Transverse colon (tissue), 4 donors: ENCODE data around the gene RNF224. TPM values are rescaled to one million over a fixed set of nuclear protein-coding genes. Genes with fewer than 3 reads are reported as not detected.

Experiments
- DNase-seq: peaks from one replicate; pipeline ENCODE4 v3.0.0-alpha.2; 2019
- H3K27ac ChIP-seq, 4 donors: fragments of 200-600 bp; sonication (generic); 2 replicates each; pipeline ENCODE4 v1.5.1; 2016 to 2018; ENCODE audit warnings: inconsistent platforms in 4 of 4
- H3K27me3 ChIP-seq: fragments of 200-600 bp; sonication (generic); 2 replicates; pipeline ENCODE4 v1.5.1; 2017; ENCODE audit warnings: inconsistent platforms
- H3K36me3 ChIP-seq, 4 donors: fragments of 200-600 bp; sonication (generic); 2 replicates each; pipeline ENCODE4 v1.5.1; 2017 to 2019; ENCODE audit warnings: inconsistent platforms in 4 of 4
- H3K4me1 ChIP-seq, 4 donors: fragments of 200-600 bp; sonication (generic); 2 replicates each; pipeline ENCODE4 v1.5.1; 2017 to 2020; ENCODE audit warnings: inconsistent platforms in 4 of 4
- H3K4me3 ChIP-seq, 4 donors: fragments of 200-600 bp; sonication (generic); 1 replicate in 1 of 4; 2 replicates in 3 of 4; pipeline versions ENCODE4 v1.5.1 to v1.6.1; 2017 to 2019; ENCODE audit warnings: inconsistent platforms in 4 of 4
- H3K9me3 ChIP-seq, 2 donors: fragments of 200-600 bp; sonication (generic); 2 replicates each; pipeline ENCODE4 v1.5.1; 2017 to 2019; ENCODE audit warnings: inconsistent platforms in 2 of 2
- CTCF ChIP-seq, 5 experiments: fragments of 200-600 bp in 3 of 5; fragments of 450-650 bp in 2 of 5; sonication (generic) in 3 of 5; IDR thresholded peaks; 1 replicate in 2 of 5; 2 replicates in 3 of 5; pipeline ENCODE4 v1.5.1; 2016 to 2017; ENCODE audit warnings: antibody characterized with exemption in 5 of 5, inconsistent platforms in 3 of 5, mild to moderate bottlenecking in 2 of 5, moderate library complexity in 1 of 5
- EP300 ChIP-seq: sonication (generic); formaldehyde crosslinking; IDR thresholded peaks from one replicate; pipeline ENCODE4 v1.6.1; 2017; ENCODE audit warnings: antibody characterized with exemption, low read depth
- POLR2A ChIP-seq: fragments of 450-650 bp; IDR thresholded peaks from one replicate; pipeline ENCODE4 v1.6.1; 2016; ENCODE audit warnings: antibody characterized with exemption, mild to moderate bottlenecking, moderate library complexity
- WGBS, 2 donors: methylation state at CpG; one replicate each; pipeline ENCODE4 v1.1.5; 2018; ENCODE audit warnings: low coverage in 1 of 2; 5-methylcytosine and 5-hydroxymethylcytosine counted together
- in situ Hi-C, 4 donors: fragments of 200-750 bp; cut with MboI; loops; one replicate each; pipeline versions ENCODE4 v1.15.0 to v1.15.1; 2017; ENCODE audit warnings: low sequenced_read_pairs in 3 of 4, low pct_ligation_motif_present in 1 of 4, low pct_unique_long_range_greater_than_20kb in 1 of 4
- intact Hi-C: fragments of 100-400 bp; cut with DNase I; formaldehyde crosslinking; loops from one replicate; pipeline ENCODE4 v1.15.1; 2023; ENCODE audit warnings: low total_unique reads
- total RNA-seq, 4 donors: library from RNA; depleted of rRNA; stranded (reverse); fragments of >200 nt; gene quantifications; one replicate each; pipeline ENCODE4 v1.1.0, GENCODE V29; 2016

RNF224 gene
- total RNA-seq, 4 donors from 2014 or later = not detected

GRCh38 chr9:137278061-137278701 lies 50.9 kb downstream of the RNF224 start:
- 9% methylated on average over 25 of the region's 54 CpGs; no CpG with 5 or more reads in 1 of the 2 donors for WGBS, 2 donors
- Histone ChIP-seq H3K9me3 (no peaks in the 10 kb centered on the region), H3K27me3 (peaks cover 9% of the 10 kb centered on the region), H3K36me3 (peaks cover 0 to 1% (median 0%) of the 10 kb centered on the region in 4 donors), H3K4me3 (peak overlapping the region; percentile 46 to 74 (median 56)), H3K27ac (peak overlapping the region; percentile 86 to 95 (median 90)), H3K4me1 (peaks cover 13 to 53% (median 30%) of the 10 kb centered on the region in 4 donors)
- intact Hi-C loops = no loop called here
- in situ Hi-C loops = loop anchor here in 2 of 4 donors (25.0 kb wide), 1 partner anchor 134 kb away; the partner anchor contains the start of genes EXD3 (in 2 of the 2) and NOXA1 (in 2 of the 2)
- DNase-seq = peak; percentile 50
- TF ChIP-seq CTCF (IDR thresholded peaks at IDR 0.05) = no peak
- no peak for TF ChIP-seq POLR2A
- no peak for TF ChIP-seq EP300

Other genes starting within 250 kb of the RNF224 start
- gene PTGDS, start 250.0 kb upstream of the RNF224 start, total RNA-seq = 10 to 100 TPM in 3 of 4 donors, 1 to 10 TPM in 1; 6.8 to 59.1 (median 17.8) TPM
- under 1 TPM in 2 of 4 donors, not detected in 2; 0.27 to 0.75 TPM for gene LCNL1, start 244.5 kb upstream of the RNF224 start, total RNA-seq
- gene PAXX, start 235.1 kb upstream of the RNF224 start, total RNA-seq = 10 to 100 TPM; 49.3 to 85.2 (median 66.0) TPM
- 1 to 10 TPM in 2 of 4 donors, not detected in 2; 2.5 to 3.8 TPM for gene CLIC3, start 230.9 kb upstream of the RNF224 start, total RNA-seq
- gene ABCA2, start 199.3 kb upstream of the RNF224 start, total RNA-seq = 100 to 1,000 TPM in 2 of 4 donors, 10 to 100 TPM in 2; 51.1 to 204 (median 96.5) TPM
- not detected for gene FUT7, start 195.4 kb upstream of the RNF224 start, total RNA-seq
- 100 to 1,000 TPM in 2 of 4 donors, 10 to 100 TPM in 2; 58.0 to 972 (median 274) TPM for gene NPDC1, start 181.3 kb upstream of the RNF224 start, total RNA-seq
- gene ENTPD2, start 173.4 kb upstream of the RNF224 start, total RNA-seq = 10 to 100 TPM in 3 of 4 donors, 1 to 10 TPM in 1; 3.6 to 17.1 (median 14.1) TPM
- 10 to 100 TPM in 1 of 4 donors, 1 to 10 TPM in 2, under 1 TPM in 1; 0.37 to 37.2 (median 3.3) TPM for gene SAPCD2, start 156.9 kb upstream of the RNF224 start, total RNA-seq
- 10 to 100 TPM in 2 of 4 donors, 1 to 10 TPM in 2; 6.4 to 28.8 (median 11.7) TPM for gene UAP1L1, start 150.0 kb upstream of the RNF224 start, total RNA-seq
- 100 to 1,000 TPM in 1 of 4 donors, 10 to 100 TPM in 3; 56.5 to 106 (median 70.0) TPM for gene MAN1B1, start 140.5 kb upstream of the RNF224 start, total RNA-seq
- gene DPP7, start 112.8 kb upstream of the RNF224 start, total RNA-seq = 100 to 1,000 TPM in 2 of 4 donors, 10 to 100 TPM in 2; 54.2 to 141 (median 103) TPM
- under 1 TPM in 1 of 4 donors, not detected in 3; 0.14 TPM for gene GRIN1, start 88.3 kb upstream of the RNF224 start, total RNA-seq
- 100 to 1,000 TPM in 1 of 4 donors, 10 to 100 TPM in 3; 31.8 to 437 (median 64.8) TPM for gene LRRC26, start 57.5 kb upstream of the RNF224 start, total RNA-seq
- not detected for gene TMEM210, start 55.4 kb upstream of the RNF224 start, total RNA-seq
- gene ANAPC2, start 38.9 kb upstream of the RNF224 start, total RNA-seq = 100 to 1,000 TPM in 2 of 4 donors, 10 to 100 TPM in 2; 37.0 to 176 (median 70.3) TPM
- 100 to 1,000 TPM in 2 of 4 donors, 10 to 100 TPM in 2; 93.5 to 104 (median 99.8) TPM for gene SSNA1, start 38.8 kb upstream of the RNF224 start, total RNA-seq
- gene TPRN, start 26.8 kb upstream of the RNF224 start, total RNA-seq = 100 to 1,000 TPM in 2 of 4 donors, 10 to 100 TPM in 2; 76.2 to 228 (median 117) TPM
- gene TMEM203, start 21.9 kb upstream of the RNF224 start, total RNA-seq = 10 to 100 TPM; 18.9 to 42.1 (median 28.7) TPM
- 10 to 100 TPM; 14.3 to 47.5 (median 22.0) TPM for gene NDOR1, start 21.8 kb upstream of the RNF224 start, total RNA-seq
- gene RNF208, start 5.3 kb upstream of the RNF224 start, total RNA-seq = 10 to 100 TPM in 1 of 4 donors, 1 to 10 TPM in 2, not detected in 1; 2.3 to 26.5 (median 7.5) TPM
- gene CYSRT1, start 2.3 kb upstream of the RNF224 start, total RNA-seq = not detected
- not detected for gene SLC34A3, start 3.4 kb downstream of the RNF224 start, total RNA-seq
- 100 to 1,000 TPM; 223 to 390 (median 348) TPM for gene TUBB4B, start 13.8 kb downstream of the RNF224 start, total RNA-seq
- gene STPG3, start 23.8 kb downstream of the RNF224 start, total RNA-seq = not detected
- gene NELFB, start 27.8 kb downstream of the RNF224 start, total RNA-seq = 10 to 100 TPM; 28.1 to 90.5 (median 53.9) TPM
- 100 to 1,000 TPM in 1 of 4 donors, 10 to 100 TPM in 3; 49.2 to 121 (median 71.7) TPM for gene TOR4A, start 50.2 kb downstream of the RNF224 start, total RNA-seq
- 100 to 1,000 TPM in 3 of 4 donors, 10 to 100 TPM in 1; 92.0 to 343 (median 134) TPM for gene NRARP, start 74.8 kb downstream of the RNF224 start, total RNA-seq
- gene EXD3, start 195.7 kb downstream of the RNF224 start, total RNA-seq = 100 to 1,000 TPM in 1 of 4 donors, 10 to 100 TPM in 3; 47.6 to 228 (median 74.2) TPM
- 10 to 100 TPM; 19.7 to 53.9 (median 40.8) TPM for gene NOXA1, start 195.9 kb downstream of the RNF224 start, total RNA-seq
- 100 to 1,000 TPM in 1 of 4 donors, 10 to 100 TPM in 3; 20.7 to 109 (median 63.8) TPM for gene ENTPD8, start 213.9 kb downstream of the RNF224 start, total RNA-seq
- 100 to 1,000 TPM in 1 of 4 donors, 10 to 100 TPM in 3; 44.6 to 130 (median 55.2) TPM for gene NSMF, start 231.8 kb downstream of the RNF224 start, total RNA-seq